Activated CD4-positive, alpha-beta memory T cell treated with anti-CD3 and anti-CD28 coated beads for 36 hours (primary cell): Measurements from ENCODE around the gene P2RX2. TPM values are rescaled to one million over a fixed set of nuclear protein-coding genes. Genes with fewer than 3 reads are reported as not detected.

Experiments used
- CTCF ChIA-PET: fragments of 350-600 bp; sonication (Branson Sonifier 250); formaldehyde crosslinking; loops from one replicate; lab custom pipeline; 2021; ENCODE audit warnings: antibody characterized with exemption, inconsistent platforms; lab: Charles Lee
- POLR2A ChIA-PET: fragments of 350-600 bp; sonication (Branson Sonifier 250); formaldehyde crosslinking; loops from one replicate; lab custom pipeline; 2021; ENCODE audit warnings: antibody characterized with exemption; lab: Charles Lee
- DNase-seq: peaks from one replicate; pipeline ENCODE4 v3.0.0-alpha.2; 2020
- H3K27ac Mint-ChIP-seq: one replicate; pipeline ENCODE4 v1.8.0; 2021; ENCODE audit warnings: mixed read lengths
- H3K27me3 Mint-ChIP-seq: one replicate; pipeline ENCODE4 v1.8.0; 2021; ENCODE audit warnings: mixed read lengths
- H3K36me3 Mint-ChIP-seq: one replicate; pipeline ENCODE4 v1.8.0; 2021; ENCODE audit warnings: mixed read lengths
- H3K4me1 Mint-ChIP-seq: one replicate; pipeline ENCODE4 v1.8.0; 2021; ENCODE audit warnings: low read depth, mixed read lengths
- H3K4me3 Mint-ChIP-seq: one replicate; pipeline ENCODE4 v1.8.0; 2021; ENCODE audit warnings: mild to moderate bottlenecking, mixed read lengths
- H3K9me3 Mint-ChIP-seq: one replicate; pipeline ENCODE4 v1.8.0; 2021; ENCODE audit warnings: mixed read lengths
- intact Hi-C: fragments of 100-400 bp; cut with micrococcal nuclease; formaldehyde crosslinking; loops from one replicate; pipeline ENCODE4 v1.15.1; 2023
- total RNA-seq, 2 experiments: library from RNA; stranded (reverse); gene quantifications; one replicate each; pipeline ENCODE4 v1.2.3, GENCODE V29; 2021

Gene P2RX2
- total RNA-seq, 2 experiments from 2014 or later, result not detected

DNA sequence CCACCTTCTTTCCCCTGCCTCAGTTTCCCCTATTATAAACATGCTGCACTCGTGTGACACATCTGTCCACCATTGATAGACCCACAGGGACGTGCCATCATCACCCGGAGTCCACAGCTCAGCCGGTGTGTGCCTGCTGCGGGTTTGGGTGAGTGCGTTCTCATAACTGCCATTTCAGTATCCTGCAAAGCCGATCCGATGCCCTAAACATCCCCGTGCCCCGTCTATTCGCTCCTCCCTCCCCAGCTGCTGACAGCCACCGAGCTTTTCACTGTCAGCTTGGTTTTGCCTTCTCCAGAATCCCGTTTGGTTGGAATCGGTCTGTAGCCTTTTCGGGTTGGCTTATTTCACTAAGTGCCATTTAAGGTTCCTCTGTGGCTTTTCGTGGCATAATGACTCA is 12.1 kb upstream of the P2RX2 start:
- DNase-seq, result no peak
- no peak overlapping the region for H3K4me3 Mint-ChIP-seq
- CTCF ChIA-PET, result interaction anchor here (0.6 to 0.9 kb wide), 2 partner anchors 8 to 11 kb away, joined by 3 to 4 read pairs; no protein-coding TSS in a partner anchor
- H3K36me3 Mint-ChIP-seq, result no peaks in the 10 kb centered on the region
- no peak overlapping the region for H3K27ac Mint-ChIP-seq
- H3K4me1 Mint-ChIP-seq, result peaks cover 8% of the 10 kb centered on the region
- POLR2A ChIA-PET, result no interaction called here
- H3K27me3 Mint-ChIP-seq, result peaks cover 55% of the 10 kb centered on the region
- H3K9me3 Mint-ChIP-seq, result peaks cover 3% of the 10 kb centered on the region
- intact Hi-C loops, result no loop called here

DNA sequence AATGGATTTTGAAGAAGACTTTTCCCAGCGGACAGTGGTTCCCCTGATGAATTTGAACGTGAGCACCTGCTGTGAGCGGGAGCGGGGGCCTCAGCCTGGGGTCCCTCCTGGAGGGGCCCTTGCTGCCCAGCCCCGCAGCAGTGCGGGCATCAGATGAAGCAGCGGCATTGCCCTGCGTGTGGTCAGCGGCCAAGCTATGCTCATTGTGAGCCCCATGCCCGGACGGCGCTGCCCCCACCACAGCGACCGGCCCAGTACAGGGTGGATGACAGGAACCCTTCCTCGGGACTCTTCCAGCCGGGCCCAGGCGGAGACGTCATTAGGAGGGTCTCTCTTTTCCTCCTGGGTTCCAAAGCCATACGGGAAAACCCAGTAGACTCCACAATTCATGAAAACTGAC is 11.6 kb upstream of the P2RX2 start:
- intact Hi-C loops, result no loop called here
- H3K4me1 Mint-ChIP-seq, result peaks cover 8% of the 10 kb centered on the region
- H3K27ac Mint-ChIP-seq, result no peak overlapping the region
- ChIA-PET CTCF (interaction anchor here (0.6 to 0.9 kb wide), 2 partner anchors 8 to 10 kb away, joined by 3 to 4 read pairs; no protein-coding TSS in a partner anchor), POLR2A (no interaction called here)
- peaks cover 54% of the 10 kb centered on the region for H3K27me3 Mint-ChIP-seq
- no peak overlapping the region for H3K4me3 Mint-ChIP-seq
- no peak for DNase-seq
- no peaks in the 10 kb centered on the region for H3K36me3 Mint-ChIP-seq
- peaks cover 4% of the 10 kb centered on the region for H3K9me3 Mint-ChIP-seq

DNA sequence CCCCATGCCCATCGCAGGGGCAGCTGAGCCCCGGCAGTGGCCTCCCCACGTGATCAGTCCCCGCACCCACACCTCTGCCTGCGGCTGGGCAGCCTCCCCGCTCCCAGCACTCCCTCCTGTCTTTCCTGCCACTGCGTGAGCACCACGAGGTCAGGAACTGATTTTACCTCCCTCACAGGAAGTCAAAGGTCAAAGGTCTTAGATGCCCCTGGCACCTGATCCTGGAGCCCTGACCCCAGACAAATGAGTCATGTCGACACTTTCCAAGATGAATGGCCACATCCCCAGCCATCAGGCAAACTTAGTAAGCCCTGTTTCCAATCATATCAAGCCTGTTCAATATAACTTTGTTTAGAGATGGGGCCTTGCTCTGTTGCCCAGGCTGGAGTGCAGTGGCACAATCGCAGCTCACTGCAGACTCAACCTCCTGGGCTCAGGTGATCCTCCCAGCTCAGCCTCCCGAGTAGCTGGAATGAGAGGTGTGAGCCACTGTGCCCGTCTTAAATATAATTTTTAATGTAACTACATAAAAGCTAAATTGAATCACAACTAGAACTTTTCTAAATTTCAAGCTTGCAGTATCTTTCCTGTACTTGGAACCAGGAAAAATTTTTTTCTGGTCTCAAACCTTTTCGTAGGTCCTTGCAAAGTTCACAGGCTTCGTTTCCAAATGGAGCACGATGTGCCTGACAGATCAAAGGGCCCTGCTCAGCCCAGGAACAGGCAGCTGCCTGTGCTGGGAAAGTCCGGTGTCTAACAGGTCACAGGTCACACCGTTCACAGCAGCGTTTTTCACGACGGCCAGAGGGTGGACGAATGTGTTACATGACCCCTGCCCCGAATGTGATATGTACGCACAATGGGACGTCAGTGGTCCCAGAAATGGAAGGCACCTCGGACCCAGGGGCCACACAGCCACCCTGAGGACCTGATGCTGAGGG is 10.1 kb upstream of the P2RX2 start:
- POLR2A ChIA-PET, result no interaction called here
- DNase-seq, result no peak
- Mint-ChIP-seq H3K4me1 (peaks cover 5% of the 10 kb centered on the region), H3K27me3 (peaks cover 44% of the 10 kb centered on the region), H3K9me3 (peaks cover 4% of the 10 kb centered on the region), H3K4me3 (no peak overlapping the region), H3K36me3 (no peaks in the 10 kb centered on the region), H3K27ac (no peak overlapping the region)
- intact Hi-C loops, result no loop called here
- CTCF ChIA-PET, result no interaction called here

DNA sequence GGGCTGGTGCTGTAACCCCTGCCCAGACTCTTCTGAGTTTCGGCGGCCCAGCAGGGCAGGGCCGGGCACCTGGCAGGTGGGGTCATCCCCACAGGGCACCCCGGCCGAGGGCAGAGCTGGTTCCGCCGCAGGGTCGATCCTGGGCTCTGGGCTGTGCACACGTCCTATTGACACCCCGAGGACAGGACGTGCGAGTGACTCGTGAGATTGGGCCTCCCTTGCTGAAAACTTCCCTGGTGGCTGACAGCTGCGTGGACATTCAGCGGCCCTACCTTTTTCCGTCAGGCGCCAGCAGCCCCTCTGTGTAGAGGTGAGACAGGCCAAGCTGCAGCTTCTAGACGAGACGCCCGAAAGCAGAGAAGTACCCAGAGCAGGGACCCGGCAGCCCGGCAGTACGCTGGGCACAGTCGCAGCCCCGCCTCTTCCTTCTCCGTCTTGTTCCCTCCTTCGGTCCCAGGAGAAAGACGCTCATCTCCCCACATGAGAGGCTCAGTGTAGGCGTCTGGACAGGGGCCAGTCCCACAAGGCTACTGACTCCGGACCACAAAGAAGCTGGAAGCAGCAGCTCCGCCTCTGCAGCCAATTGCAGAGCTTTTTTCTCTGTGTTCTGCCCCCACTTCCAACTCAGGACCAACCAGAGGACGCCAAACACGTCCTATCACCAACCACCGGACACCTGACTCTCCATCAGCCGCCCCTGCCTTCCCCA is 8.4 kb upstream of the P2RX2 start, which contains the start of gene LRCOL1:
Gene LRCOL1 (minus strand): TSS at position 532 of the 709 bp plus-strand sequence. CDS start 4,331 bp downstream, outside the sequence.
- Mint-ChIP-seq H3K9me3 (peaks cover 4% of the 10 kb centered on the region), H3K27me3 (peaks cover 41% of the 10 kb centered on the region), H3K4me1 (peaks cover 9% of the 10 kb centered on the region), H3K4me3 (no peak within 1 kb of the TSS), H3K27ac (no peak within 1 kb of the TSS), H3K36me3 (no peaks in the 10 kb centered on the region)
- POLR2A ChIA-PET, result no interaction called here
- no peak for DNase-seq
- CTCF ChIA-PET, result interaction anchor here (1.1 to 1.5 kb wide), 5 partner anchors 9 to 196 kb away, joined by 3 to 5 read pairs (median 4); no protein-coding TSS in a partner anchor
- intact Hi-C loops, result loop anchor here (10.0 kb wide), 1 partner anchor 455 kb away; no protein-coding TSS in a partner anchor

DNA sequence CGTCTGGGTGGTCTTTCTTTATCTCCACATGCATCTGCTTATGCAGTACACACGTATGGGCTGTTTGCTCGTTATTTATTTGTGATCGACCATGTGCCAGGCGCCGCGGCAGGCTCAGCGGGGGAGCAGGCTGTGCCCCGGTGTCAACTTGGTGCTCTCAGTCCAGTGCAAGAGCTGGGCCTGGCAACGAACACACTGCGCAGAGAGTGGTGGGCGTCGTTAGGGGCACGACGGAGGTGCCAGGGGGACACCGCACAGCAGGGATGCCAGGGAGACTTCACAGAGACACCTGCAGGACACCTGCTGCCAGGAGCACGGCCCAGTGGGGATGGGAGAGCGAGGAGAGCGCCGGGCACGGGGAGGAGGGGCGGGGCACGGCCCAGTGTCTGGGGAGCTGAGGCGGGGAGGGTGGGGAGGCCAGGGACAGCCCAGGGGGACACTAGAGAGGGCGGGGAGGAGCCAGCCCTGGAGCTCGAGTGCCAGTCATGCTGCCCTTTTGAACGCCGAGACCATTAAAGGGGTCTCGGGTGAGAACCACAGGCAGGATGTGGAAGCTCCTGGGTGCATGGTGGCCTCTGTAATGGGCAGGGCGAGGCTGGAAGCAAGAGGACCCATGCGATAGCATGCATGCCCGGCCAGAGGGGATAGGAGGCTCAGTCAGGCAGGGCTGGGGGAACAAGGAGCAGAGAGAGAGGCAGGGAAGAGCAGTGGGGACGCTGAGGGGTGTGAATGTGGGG is 7.5 kb upstream of the P2RX2 start:
- H3K27ac Mint-ChIP-seq, result no peak overlapping the region
- intact Hi-C loops, result loop anchor here (10.0 kb wide), 1 partner anchor 456 kb away; no protein-coding TSS in a partner anchor
- peaks cover 46% of the 10 kb centered on the region for H3K27me3 Mint-ChIP-seq
- no peak for DNase-seq
- peaks cover 9% of the 10 kb centered on the region for H3K4me1 Mint-ChIP-seq
- no peak overlapping the region for H3K4me3 Mint-ChIP-seq
- peaks cover 4% of the 10 kb centered on the region for H3K9me3 Mint-ChIP-seq
- ChIA-PET CTCF (interaction anchor here (1.0 to 2.3 kb wide), 4 partner anchors 11 to 196 kb away, joined by 3 to 11 read pairs (median 4); no protein-coding TSS in a partner anchor), POLR2A (no interaction called here)
- H3K36me3 Mint-ChIP-seq, result no peaks in the 10 kb centered on the region

DNA sequence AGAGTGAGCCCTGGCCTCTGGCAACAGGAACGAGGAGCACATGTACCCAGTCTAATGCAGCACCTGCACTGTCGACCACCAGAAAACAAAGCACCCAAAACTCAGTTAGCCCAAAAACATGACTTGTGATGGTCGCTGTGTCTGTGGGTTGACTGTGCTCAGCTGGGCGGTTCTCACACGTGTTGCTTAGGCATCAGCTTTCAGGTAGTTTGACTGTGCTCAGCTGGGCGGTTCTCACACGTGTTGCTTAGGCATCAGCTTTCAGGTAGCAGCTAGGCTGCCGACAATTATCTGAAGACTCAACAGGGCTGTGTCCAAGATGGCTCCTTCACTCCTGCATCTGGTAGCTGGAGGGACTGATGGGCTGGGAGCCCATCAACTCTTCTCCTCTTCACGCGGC is 7.0 kb upstream of the P2RX2 start:
- Mint-ChIP-seq H3K27ac (no peak overlapping the region), H3K36me3 (no peaks in the 10 kb centered on the region), H3K4me1 (peaks cover 9% of the 10 kb centered on the region), H3K9me3 (peaks cover 5% of the 10 kb centered on the region), H3K4me3 (no peak overlapping the region), H3K27me3 (peaks cover 41% of the 10 kb centered on the region)
- CTCF ChIA-PET, result interaction anchor here (1.0 to 2.3 kb wide), 2 partner anchors 50 to 197 kb away, joined by 4 to 11 read pairs; no protein-coding TSS in a partner anchor
- DNase-seq, result no peak
- intact Hi-C loops, result loop anchor here (10.0 kb wide), 1 partner anchor 457 kb away; no protein-coding TSS in a partner anchor
- POLR2A ChIA-PET, result no interaction called here

DNA sequence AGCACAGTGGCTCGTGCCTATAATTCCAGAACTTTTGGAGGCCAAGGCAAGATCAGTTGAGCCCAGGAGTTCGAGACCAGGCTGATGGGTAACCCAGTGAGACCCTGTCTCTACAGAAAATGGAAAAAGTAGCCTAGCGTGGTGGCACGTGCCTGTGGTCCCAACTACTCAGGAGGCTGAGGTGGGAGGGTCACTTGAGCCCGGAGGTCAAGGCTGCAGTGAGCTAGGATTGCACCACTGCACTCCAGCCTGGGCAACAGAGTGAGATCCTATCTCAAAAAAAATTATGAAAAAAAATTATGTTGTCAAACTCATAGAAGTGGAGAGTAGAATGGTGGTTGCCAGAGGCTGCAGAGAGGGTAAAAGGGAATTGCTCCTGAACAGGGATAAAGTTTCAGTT is 4.5 kb upstream of the P2RX2 start:
- no peak for DNase-seq
- no peak overlapping the region for H3K27ac Mint-ChIP-seq
- POLR2A ChIA-PET, result interaction anchor here (0.7 kb wide), 1 partner anchor 113 kb away, joined by 5 read pairs; no protein-coding TSS in a partner anchor
- no peak overlapping the region for H3K4me3 Mint-ChIP-seq
- intact Hi-C loops, result loop anchor here (2.0 to 10.0 kb wide), 2 partner anchors 199 to 459 kb away; no protein-coding TSS in a partner anchor
- H3K36me3 Mint-ChIP-seq, result no peaks in the 10 kb centered on the region
- CTCF ChIA-PET, result interaction anchor here (1.4 to 3.4 kb wide), 6 partner anchors 10 to 199 kb away, joined by 5 to 38 read pairs (median 9); no protein-coding TSS in a partner anchor
- H3K4me1 Mint-ChIP-seq, result peaks cover 14% of the 10 kb centered on the region
- H3K27me3 Mint-ChIP-seq, result peaks cover 39% of the 10 kb centered on the region
- H3K9me3 Mint-ChIP-seq, result peaks cover 8% of the 10 kb centered on the region

DNA sequence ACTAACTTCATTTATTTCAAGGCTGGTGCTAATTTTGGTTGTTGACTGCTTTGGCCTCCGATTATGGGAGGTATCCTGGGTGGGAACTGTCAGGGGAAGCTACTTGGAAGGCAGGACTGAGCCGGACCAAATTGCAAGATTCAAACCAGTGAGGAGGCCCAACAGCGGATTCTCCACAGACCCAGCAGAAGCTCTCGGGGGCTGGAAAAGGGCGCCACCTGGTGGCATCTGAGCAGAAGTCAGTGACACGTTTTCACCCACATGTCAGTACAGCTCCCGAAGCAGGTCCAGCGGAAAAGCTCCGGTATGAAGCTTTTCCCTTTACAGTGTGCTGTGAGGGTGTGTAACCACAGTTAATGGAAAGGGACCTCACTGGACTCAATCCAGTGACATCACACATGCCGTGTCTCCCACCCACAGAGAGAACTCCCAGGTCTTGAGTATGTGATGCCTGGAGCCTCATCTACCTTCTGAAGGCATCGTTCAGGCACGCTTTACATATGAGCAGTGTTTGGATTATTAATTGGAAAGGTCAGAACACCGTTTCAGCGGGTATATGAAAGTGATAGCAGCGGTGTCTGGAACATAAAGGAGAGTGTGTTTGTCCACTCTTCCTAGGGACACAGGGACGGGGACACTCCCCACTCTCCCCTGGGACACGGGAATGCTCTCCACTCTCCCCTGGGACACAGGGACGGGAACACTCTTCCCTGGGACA is 3.6 kb upstream of the P2RX2 start:
- intact Hi-C loops, result loop anchor here (1.0 to 10.0 kb wide), 3 partner anchors 15 to 460 kb away; no protein-coding TSS in a partner anchor
- peaks cover 35% of the 10 kb centered on the region for H3K27me3 Mint-ChIP-seq
- H3K4me1 Mint-ChIP-seq, result peaks cover 14% of the 10 kb centered on the region
- CTCF ChIA-PET, result interaction anchor here (0.6 to 3.4 kb wide), 26 partner anchors 8 to 461 kb away, joined by 3 to 38 read pairs (median 4); no protein-coding TSS in a partner anchor
- no peak overlapping the region for H3K4me3 Mint-ChIP-seq
- H3K27ac Mint-ChIP-seq, result no peak overlapping the region
- no peaks in the 10 kb centered on the region for H3K36me3 Mint-ChIP-seq
- POLR2A ChIA-PET, result no interaction called here
- peak; percentile 86 for DNase-seq
- peaks cover 8% of the 10 kb centered on the region for H3K9me3 Mint-ChIP-seq

DNA sequence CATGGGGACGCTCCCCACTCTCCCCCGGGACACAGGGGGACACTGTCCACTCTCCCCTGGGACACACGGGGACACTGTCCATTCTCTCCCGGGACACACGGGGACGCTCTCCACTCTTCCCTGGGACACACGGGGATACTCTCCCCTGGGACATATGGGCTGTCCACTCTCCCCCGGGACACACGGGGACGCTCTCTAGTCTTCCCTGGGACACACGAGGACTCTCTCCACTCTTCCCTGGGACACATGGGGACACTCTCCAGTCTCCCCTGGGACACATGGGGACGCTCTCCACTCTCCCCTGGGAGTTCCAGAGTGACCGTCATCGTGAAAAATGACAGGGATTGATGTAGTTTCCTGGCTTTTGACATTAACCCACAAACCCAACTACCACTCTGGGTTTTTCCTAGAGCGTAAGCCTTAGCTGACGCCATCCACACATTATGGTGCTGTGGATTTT is 3.0 kb upstream of the P2RX2 start:
- no peak overlapping the region for H3K27ac Mint-ChIP-seq
- peaks cover 29% of the 10 kb centered on the region for H3K27me3 Mint-ChIP-seq
- H3K4me1 Mint-ChIP-seq, result peaks cover 11% of the 10 kb centered on the region

DNA sequence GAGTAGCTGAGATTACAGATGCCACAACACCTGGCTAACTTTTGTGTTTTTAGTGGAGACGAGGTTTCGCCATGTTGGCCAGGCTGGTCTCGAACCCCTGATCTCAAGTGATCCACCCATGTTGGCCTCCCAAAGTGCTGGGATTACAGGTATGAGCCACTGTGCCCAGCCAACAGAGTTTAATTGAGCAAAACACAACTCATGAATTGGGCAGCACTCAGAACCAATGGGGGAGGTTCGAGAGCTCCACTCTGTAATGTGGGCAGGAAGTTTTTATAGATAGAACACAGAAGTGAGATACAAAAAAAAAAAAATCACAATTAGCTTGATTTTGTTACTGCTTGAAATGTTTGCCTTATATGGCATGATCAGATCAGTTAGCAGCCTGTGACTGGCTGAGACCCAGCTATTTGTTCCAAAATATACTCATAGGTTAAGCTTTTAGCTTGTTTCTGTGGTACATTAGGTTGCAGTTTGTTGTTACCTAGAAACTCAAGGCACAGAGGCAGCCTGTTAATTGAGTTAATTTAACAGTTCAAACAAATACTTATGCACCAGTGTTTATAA is 1.4 kb upstream of the P2RX2 start:
- Mint-ChIP-seq H3K4me1 (peaks cover 10% of the 10 kb centered on the region), H3K27me3 (peaks cover 22% of the 10 kb centered on the region), H3K27ac (no peak overlapping the region), H3K4me3 (no peak overlapping the region), H3K9me3 (peaks cover 4% of the 10 kb centered on the region), H3K36me3 (no peaks in the 10 kb centered on the region)
- POLR2A ChIA-PET, result no interaction called here
- CTCF ChIA-PET, result interaction anchor here (0.6 to 3.4 kb wide), 5 partner anchors 11 to 648 kb away, joined by 3 to 38 read pairs (median 4); no protein-coding TSS in a partner anchor
- intact Hi-C loops, result loop anchor here (10.0 kb wide), 1 partner anchor 462 kb away; no protein-coding TSS in a partner anchor
- no peak for DNase-seq

More for the DNA sequence above, 3.0 kb upstream of the P2RX2 start:
- no peaks in the 10 kb centered on the region for H3K36me3 Mint-ChIP-seq
- no peak for DNase-seq
- peaks cover 8% of the 10 kb centered on the region for H3K9me3 Mint-ChIP-seq
- ChIA-PET POLR2A (no interaction called here), CTCF (interaction anchor here (0.7 to 3.4 kb wide), 23 partner anchors 10 to 546 kb away, joined by 3 to 38 read pairs (median 4); no protein-coding TSS in a partner anchor)
- H3K4me3 Mint-ChIP-seq, result no peak overlapping the region
- intact Hi-C loops, result loop anchor here (1.0 to 10.0 kb wide), 3 partner anchors 15 to 461 kb away; no protein-coding TSS in a partner anchor
